Measurements from ENCODE around the gene ELP4.
"Not testable (repeated sequence)": the region's sequence is repeated elsewhere in the genome, so short reads cannot be mapped to it uniquely, and the experiment has no call there.

Gene ELP4

GRCh38 chr11:31649129-31649966 lies 139.8 kb downstream of the ELP4 start:
- no peak for DNase-seq

GRCh38 chr11:31651208-31651607 lies 141.6 kb downstream of the ELP4 start:
- DNase-seq, result no peak

DNA sequence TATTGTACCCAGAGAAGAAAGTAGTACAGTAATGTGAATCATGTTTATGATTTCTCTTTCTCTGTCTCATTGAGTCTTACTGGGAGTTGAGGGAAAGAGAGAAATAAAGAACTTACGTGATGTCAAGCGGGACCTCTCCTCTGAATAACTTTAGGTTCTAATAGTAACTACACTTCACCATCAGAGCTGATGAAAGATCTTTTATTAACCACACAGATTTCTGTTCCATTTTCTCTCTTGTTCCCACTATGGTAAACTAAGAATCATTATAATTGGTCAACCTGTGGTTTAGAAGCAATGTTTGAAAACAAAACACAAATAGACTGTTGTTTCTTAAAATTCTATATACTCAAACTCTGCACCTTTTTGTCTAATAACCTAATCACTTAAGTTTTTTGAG lies 142.3 kb downstream of the ELP4 start:
- DNase-seq, result no peak

DNA sequence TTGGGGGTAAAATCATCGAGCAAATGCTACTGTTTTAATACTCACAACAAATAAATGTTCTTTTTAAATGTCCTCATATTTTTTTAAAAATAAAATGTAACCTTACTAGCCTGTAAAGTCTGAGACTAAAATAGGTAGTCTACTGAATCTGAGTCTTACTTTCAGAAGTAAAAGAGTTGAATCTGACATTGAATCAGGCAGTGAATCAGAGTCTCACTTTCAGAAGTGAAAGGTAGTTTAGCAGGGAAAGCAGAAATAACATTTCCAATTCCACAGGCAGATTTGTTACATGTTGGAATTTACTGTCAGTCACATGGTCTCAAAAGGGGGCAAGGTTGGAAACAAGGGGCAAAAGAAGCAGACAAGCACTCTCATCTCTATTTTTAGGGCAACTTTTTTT lies 143.0 kb downstream of the ELP4 start:
- DNase-seq, result no peak

DNA sequence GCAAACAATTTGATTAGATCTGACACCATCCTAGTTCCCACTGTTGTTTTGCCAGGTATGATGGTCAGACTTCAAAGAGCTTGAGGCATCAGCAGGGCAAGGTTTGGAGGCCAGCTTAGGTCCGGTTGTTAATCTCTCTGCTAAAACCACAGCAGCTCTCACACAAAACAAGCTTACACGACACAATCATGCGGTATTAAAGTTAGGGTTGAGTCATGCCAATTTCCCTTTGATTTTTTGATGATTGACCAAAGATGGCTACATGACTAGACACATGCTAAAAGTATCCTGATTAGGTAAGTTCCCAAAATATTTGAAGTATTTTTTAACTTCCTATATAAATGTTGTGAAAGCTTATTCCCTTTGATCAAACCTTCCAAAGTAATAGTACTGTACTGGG lies 145.9 kb downstream of the ELP4 start:
- DNase-seq, result no peak

GRCh38 chr11:31656051-31656450 lies 146.5 kb downstream of the ELP4 start:
- no peak for DNase-seq

DNA sequence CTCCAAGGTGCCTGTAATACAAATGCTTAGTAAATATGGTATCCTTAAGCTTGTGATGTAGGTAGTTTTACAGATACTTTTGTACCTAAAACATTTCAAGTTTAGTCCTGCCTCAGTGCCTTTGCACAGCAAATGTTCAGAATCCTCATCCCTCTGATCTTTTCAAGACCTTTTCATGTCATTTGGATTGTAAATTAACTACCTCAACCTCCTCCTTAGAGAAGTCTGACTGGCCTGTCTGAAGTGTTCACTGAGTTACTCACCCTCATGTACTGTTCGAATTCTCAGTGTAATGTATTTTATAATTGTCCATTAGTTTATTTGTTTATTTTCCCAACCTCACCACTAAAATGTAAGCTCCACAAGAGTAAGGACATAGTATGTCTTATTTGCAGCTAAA lies 147.5 kb downstream of the ELP4 start:
- DNase-seq, result no peak

DNA sequence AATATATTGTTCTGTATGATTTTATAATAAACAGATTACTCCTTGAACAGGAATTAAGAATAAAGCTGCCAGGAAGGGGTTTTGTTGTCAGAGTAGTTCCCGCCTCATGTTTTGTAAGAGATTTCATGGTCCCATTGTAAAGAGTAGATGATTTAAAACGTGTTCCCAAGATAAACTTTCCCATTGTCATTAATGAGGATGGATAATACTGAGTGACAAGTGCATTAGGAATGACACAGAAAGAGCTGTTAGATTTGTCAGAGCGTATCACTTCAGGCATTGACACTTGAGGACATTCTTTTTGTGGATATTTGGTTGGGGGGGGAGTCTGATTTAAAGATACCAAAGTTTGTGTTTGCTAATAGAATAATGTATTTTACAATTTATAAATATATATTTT lies 154.6 kb downstream of the ELP4 start:
- DNase-seq, result no peak

DNA sequence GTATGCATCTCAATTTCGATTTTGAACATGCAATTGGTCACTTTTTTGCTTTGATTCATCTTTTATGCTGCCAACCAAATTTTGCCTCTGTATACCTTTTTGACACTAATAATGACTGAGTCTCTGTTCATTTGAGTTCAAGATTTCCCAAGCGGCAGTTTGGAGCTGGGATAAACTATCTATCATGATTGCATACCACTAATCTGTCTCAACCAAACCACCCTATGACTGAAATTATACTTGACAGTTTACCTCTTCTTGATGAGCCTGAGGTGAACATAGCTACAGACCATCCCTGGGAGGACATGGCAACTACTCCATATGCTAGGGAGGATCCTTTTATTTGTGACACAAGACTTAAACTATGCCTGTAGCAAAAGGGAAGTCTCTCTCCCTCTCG lies 155.4 kb downstream of the ELP4 start:
- no peak for DNase-seq

GRCh38 chr11:31671681-31672080 lies 162.1 kb downstream of the ELP4 start:
- DNase-seq, result peak in 1 of 2 experiments; percentile 40

GRCh38 chr11:31673108-31673507 lies 163.5 kb downstream of the ELP4 start:
- DNase-seq, result not testable (repeated sequence)

DNA sequence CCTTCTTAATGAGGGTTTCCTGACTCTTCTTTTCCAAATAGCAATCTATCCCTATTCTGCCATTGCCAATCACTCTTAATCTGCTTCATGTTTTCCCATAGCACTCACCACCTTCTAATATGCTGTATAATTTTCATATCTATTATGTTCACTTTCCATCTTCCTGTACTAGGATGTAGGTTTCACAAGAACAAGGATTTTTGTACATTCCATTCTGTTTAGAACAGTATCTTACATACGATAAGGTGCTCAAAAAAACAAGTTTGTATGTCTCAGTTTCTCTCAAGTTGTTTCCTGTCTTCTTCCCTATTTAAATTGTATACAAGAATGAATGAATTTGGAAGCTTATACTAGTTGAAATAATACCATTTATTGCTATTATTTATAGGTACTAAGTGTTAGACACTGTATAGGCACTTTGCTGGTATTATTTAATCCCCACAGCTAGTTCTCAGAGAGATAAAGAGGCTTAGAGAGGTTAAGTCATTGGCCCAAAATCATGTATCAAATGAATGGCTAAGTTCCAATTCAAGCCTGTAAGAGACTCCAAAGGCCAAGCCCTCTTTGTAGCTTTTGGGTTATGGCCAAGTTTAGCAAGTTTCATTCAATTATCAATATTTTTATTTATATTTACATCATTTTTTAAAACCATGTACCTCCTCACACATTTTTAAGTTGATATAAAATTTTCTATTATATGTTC lies 166.9 kb downstream of the ELP4 start:
- DNase-seq, result no peak

DNA sequence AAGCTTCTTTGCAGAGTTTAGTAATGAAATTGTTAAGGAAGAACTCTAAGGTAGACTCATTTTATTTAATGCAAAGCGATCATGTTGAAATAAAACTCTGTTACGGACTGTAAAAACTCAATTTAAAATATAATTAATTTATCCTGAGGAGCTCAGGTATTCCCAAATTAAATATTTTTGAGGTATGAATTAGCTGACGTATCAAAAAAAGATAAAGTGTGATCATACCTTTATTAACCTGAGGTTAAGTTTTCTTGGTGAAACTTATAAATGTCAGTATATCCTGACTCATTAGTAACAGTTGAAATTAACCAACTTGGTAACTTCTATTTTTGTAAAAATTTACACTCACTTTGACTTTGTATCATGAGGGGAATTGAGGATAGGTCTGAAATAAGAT lies 171.2 kb downstream of the ELP4 start:
- no peak for DNase-seq

DNA sequence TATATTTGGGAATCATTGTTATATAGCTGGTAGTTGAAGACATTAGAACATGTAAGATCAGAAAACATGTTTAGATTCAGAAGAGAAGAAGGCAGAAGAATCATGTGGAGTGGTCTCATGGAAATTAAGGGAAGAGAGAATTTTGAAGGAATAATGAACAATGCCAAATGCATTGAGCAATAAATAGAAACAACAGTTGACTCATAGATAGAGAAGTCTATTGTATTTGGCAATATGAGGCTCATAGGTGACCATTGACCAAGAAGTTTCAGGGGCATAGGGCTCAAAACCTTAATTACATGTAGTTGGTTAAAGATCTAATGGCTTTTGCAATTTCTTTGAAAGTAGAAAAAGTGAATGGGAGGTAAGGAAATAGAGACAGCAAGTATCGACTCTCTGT lies 177.7 kb downstream of the ELP4 start:
- no peak for DNase-seq

DNA sequence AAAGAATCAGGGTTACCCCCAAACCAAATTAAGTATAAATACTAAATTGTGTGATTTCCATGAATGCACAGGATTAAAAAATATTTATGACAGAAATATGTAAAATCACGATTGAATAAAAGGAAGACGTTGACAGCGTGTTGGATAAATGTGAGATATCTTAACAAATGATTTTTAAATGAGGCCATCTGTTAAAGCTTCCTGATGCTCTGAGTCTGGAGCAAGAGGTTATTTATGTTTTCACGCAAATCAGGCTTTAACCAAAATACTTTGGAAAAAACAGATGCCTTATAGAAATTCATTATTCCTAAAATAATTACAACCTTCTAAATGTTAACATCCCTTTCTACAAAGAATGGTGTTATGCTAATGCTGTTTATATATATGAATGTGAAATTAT lies 178.3 kb downstream of the ELP4 start:
- DNase-seq, result peak in 1 of 2 experiments; percentile 15

- DNase-seq, result no peak
These were observed 180.0 kb downstream of the ELP4 start for GRCh38 chr11:31689559-31689958.

- peak; percentile 52 to 84 for DNase-seq
These were observed 180.5 kb downstream of the ELP4 start for GRCh38 chr11:31690041-31690440.

- no peak for DNase-seq
These were observed 180.9 kb downstream of the ELP4 start for GRCh38 chr11:31690516-31690915.

- DNase-seq, result no peak
These were observed 182.9 kb downstream of the ELP4 start for GRCh38 chr11:31692466-31692865.

- DNase-seq, result not testable (repeated sequence)
These were observed 187.5 kb downstream of the ELP4 start for GRCh38 chr11:31697049-31697448.

GRCh38 chr11:31699066-31699465 lies 189.5 kb downstream of the ELP4 start:
- DNase-seq, result no peak

GRCh38 chr11:31702966-31703365 lies 193.4 kb downstream of the ELP4 start:
- peak in 1 of 2 experiments; percentile 8 for DNase-seq

GRCh38 chr11:31706357-31706756 lies 196.8 kb downstream of the ELP4 start:
- DNase-seq, result no peak

DNA sequence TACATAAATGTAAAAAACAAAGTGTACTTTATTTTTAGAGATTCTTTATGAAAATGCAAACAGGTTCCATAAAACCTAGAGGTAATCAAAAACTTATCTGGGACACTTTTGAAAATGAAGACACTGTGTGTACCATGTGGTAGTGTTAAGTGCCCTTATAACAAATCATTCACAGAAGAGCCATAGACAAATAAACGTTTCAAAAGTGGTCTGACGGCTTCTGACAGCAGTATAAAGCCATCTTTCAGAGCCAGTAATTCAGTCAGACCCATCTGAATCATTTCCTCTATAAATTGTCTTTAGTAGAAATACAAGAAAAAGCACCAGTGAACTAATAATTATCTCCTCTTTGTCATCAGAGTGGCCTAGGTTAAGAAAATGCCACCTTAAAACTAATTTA lies 201.6 kb downstream of the ELP4 start:
- no peak for DNase-seq
